Sigmoid colon (tissue), 7 donors: ENCODE measurements around the gene FTCD. TPM values are rescaled to one million over a fixed set of nuclear protein-coding genes. Genes with fewer than 3 reads are reported as not detected.
A peak's percentile ranks its signal among the peaks of the same experiment; 100 is the strongest.

Experiments used
- DNase-seq: peaks from one replicate; pipeline ENCODE4 v3.0.0-alpha.2; 2019
- H3K27ac ChIP-seq, 4 donors: fragments of 200-600 bp; sonication (generic); one replicate each; pipeline ENCODE4 v1.5.1; 2016 to 2019; ENCODE audit warnings: mild to moderate bottlenecking in 1 of 4
- H3K27me3 ChIP-seq, 3 donors: fragments of 200-600 bp; sonication (generic); one replicate each; pipeline ENCODE4 v1.5.1; 2019; ENCODE audit warnings: mild to moderate bottlenecking in 1 of 3
- H3K36me3 ChIP-seq, 4 donors: fragments of 200-600 bp; sonication (generic); one replicate each; pipeline ENCODE4 v1.5.1; 2016 to 2019
- H3K4me1 ChIP-seq, 4 donors: fragments of 200-600 bp; sonication (generic); one replicate each; pipeline ENCODE4 v1.5.1; 2017 to 2019
- H3K4me3 ChIP-seq, 4 donors: fragments of 200-600 bp; sonication (generic); one replicate each; pipeline ENCODE4 v1.5.1; 2017 to 2019; ENCODE audit warnings: mild to moderate bottlenecking in 2 of 4, moderate library complexity in 1 of 4
- H3K9me3 ChIP-seq, 4 donors: fragments of 200-600 bp in 3 of 4; sonication (generic) in 3 of 4; one replicate each; pipeline versions ENCODE4 v1.5.1 to v1.6.1; 2013 to 2019
- EP300 ChIP-seq, 4 donors: sonication (generic); formaldehyde crosslinking; IDR thresholded peaks; one replicate each; pipeline ENCODE4 v1.6.1; 2017; ENCODE audit warnings: antibody characterized with exemption in 4 of 4
- POLR2A ChIP-seq, 2 donors: fragments of 450-650 bp; IDR thresholded peaks; one replicate each; pipeline ENCODE4 v1.6.1; 2016; ENCODE audit warnings: antibody characterized with exemption in 2 of 2, mild to moderate bottlenecking in 2 of 2, moderate library complexity in 2 of 2
- POLR2AphosphoS5 ChIP-seq, 4 donors: sonication (generic); formaldehyde crosslinking; IDR thresholded peaks; one replicate each; pipeline ENCODE4 v1.6.1; 2017; ENCODE audit warnings: antibody characterized with exemption in 4 of 4
- WGBS, 2 donors: extraction: QIAGEN DNeasy Blood & Tissue Kit; methylation state at CpG; one replicate each; pipeline ENCODE4 v1.1.7; 2013; 5-methylcytosine and 5-hydroxymethylcytosine counted together
- intact Hi-C: fragments of 100-400 bp; cut with DNase I; formaldehyde crosslinking; loops from one replicate; pipeline ENCODE4 v1.15.1; 2023
- polyA plus RNA-seq, 3 donors: library from polyadenylated mRNA; stranded (reverse); fragments of 200-250 nt; gene quantifications; one replicate each; pipeline ENCODE4 v1.2.3, GENCODE V29; 2013
- total RNA-seq, 4 donors: library from RNA; depleted of rRNA; stranded (reverse); fragments of >200 nt; gene quantifications; one replicate each; pipeline ENCODE4 v1.1.0, GENCODE V29; 2016
- TF ChIP-seq, protein P1 (sequence below), 4 experiments: fragments of 450-650 bp in 3 of 4; fragments of 200-600 bp in 1 of 4; IDR thresholded peaks; one replicate each; pipeline ENCODE4 v1.5.1; 2016 to 2019; ENCODE audit warnings: antibody characterized with exemption in 4 of 4, mild to moderate bottlenecking in 3 of 4, moderate library complexity in 2 of 4
- donor health status: healthy with polysubstance abuse.
- donor health status: Bipolar disorder and iron deficiency.
- donor health status: healthy.

FTCD gene
- total and polyA plus RNA-seq, 7 donors, result 0.20 to 1.4 TPM; not detected in 5

DNA sequence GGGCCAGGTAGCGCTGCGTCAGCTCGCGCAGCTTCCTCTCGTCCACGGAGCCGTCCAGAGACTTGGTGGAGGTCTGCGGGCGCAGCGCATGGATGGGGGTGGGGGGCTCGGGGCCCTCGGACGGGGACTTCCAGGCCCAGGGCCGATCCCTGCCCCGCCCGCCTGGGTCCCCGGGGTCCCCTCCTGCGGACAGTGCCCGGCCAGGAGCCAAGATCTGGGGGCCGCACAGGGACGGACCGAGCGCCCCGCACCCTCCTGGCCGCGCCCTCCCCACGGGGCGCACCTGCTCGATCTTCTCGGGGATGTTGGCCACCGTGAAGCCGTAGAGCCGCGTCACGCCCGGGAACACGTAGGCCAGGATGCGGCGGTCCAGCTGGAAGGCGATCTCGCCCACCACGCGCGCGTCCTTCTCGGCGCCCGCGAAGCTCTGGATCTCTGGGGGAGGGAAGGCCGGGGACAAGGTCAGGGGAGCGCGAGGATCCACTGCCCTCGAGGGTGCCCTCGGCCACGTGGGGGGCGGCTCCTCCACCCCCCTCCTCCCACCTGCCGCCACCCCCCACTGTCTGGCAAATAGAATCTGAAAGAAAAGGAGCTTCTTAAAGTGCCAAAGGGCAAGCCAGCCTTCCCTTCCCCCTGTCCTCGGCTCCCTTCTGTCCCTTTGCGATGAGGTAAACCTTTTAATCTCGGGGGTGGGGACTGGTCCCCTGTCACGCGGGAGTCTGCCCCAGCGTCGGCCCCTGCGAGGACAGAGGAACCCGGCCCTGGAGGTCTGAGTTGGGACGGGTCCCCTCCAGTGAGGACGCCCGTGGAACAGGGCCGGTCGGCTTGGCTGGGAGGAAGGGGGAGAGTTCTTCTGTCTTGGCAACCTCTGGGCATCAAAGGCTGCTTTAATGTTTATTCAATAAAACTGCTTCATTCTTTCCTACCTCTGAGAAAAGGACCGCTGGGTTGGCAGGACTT lies 6.5 kb upstream of the FTCD start:
- Histone ChIP-seq H3K4me1 (peaks cover 0 to 14% (median 0%) of the 10 kb centered on the region in 4 donors), H3K27ac (no peak overlapping the region), H3K27me3 (peaks cover 0 to 36% (median 0%) of the 10 kb centered on the region in 3 donors), H3K36me3 (no peaks in the 10 kb centered on the region), H3K4me3 (no peak overlapping the region), H3K9me3 (no peaks in the 10 kb centered on the region)
- no peak for TF ChIP-seq EP300 (IDR thresholded peaks at IDR 0.05)
- TF ChIP-seq POLR2AphosphoS5 (IDR thresholded peaks at IDR 0.05), result no peak
- no peak for TF ChIP-seq POLR2A (IDR thresholded peaks at IDR 0.05)
- TF ChIP-seq, protein P1, sequence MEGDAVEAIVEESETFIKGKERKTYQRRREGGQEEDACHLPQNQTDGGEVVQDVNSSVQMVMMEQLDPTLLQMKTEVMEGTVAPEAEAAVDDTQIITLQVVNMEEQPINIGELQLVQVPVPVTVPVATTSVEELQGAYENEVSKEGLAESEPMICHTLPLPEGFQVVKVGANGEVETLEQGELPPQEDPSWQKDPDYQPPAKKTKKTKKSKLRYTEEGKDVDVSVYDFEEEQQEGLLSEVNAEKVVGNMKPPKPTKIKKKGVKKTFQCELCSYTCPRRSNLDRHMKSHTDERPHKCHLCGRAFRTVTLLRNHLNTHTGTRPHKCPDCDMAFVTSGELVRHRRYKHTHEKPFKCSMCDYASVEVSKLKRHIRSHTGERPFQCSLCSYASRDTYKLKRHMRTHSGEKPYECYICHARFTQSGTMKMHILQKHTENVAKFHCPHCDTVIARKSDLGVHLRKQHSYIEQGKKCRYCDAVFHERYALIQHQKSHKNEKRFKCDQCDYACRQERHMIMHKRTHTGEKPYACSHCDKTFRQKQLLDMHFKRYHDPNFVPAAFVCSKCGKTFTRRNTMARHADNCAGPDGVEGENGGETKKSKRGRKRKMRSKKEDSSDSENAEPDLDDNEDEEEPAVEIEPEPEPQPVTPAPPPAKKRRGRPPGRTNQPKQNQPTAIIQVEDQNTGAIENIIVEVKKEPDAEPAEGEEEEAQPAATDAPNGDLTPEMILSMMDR (IDR thresholded peaks at IDR 0.05), result no peak
- DNase-seq, result peak; percentile 44
- 76 to 88% methylated on average over 72 of the region's 72 CpGs for WGBS, 2 donors
- intact Hi-C loops, result no loop called here

DNA sequence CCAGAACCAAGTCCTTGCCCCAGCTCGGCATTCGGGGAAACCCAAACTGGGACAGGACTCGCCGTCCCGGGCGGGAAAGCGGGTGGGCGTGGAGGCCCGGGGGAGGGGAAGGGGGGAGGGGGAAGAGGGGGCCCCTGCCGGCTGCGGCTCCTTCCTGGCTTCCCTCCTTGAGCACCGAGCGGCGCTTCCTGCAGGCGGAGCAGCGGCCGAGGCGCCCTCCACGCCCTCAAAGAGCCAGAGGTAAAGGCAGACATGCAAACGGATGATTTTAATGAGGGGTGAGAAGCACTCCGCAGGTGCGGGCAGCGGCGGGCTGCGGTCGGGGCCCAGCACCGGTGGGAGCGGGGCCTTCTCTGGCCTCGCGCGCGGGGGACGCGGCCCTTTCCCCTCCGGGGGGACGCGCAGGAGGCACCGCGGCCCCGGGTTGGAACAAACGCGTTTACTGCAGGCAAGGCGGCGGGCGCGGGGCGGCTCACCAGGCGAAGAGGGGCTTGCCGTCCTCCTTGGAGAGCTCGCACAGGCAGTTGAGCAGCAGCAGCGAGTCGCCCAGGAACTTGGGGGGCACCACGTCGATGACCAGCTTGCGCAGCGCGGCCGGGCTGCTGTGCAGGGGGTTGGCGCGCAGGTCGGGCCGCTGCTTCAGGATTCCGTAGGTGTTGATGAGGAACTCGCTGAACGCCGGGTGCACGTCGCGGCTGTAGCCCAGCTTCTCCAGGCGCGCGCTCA lies 5.7 kb upstream of the FTCD start:
- Histone ChIP-seq H3K9me3 (no peaks in the 10 kb centered on the region), H3K27ac (no peak overlapping the region), H3K27me3 (peaks cover 0 to 36% (median 0%) of the 10 kb centered on the region in 3 donors), H3K4me1 (peaks cover 0 to 14% (median 0%) of the 10 kb centered on the region in 4 donors), H3K4me3 (peak overlapping the region in 1 of 4 donors; percentile 10), H3K36me3 (no peaks in the 10 kb centered on the region)
- TF ChIP-seq EP300 (IDR thresholded peaks at IDR 0.05) (no peak), POLR2A (IDR thresholded peaks at IDR 0.05) (no peak), POLR2AphosphoS5 (IDR thresholded peaks at IDR 0.05) (no peak)
- TF ChIP-seq, protein P1 (IDR thresholded peaks at IDR 0.05), result no peak
- peak; percentile 58 for DNase-seq
- WGBS, 2 donors, result 71 to 85% methylated on average over 72 of the region's 72 CpGs
- intact Hi-C loops, result no loop called here

DNA sequence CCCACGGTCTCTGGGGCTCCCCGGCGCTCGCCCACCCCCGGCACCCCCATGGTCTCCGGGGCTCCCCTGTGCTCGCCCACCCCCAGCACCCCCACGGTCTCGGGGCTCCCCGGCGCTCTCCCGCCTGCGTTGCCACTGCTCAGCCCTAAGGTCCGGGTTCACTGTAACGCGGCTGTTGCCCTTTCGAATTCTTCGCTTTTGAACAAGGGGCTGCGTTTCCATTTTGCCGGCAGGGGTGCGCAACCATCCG lies 5.2 kb upstream of the FTCD start:
- DNase-seq, result peak; percentile 56
- WGBS, 2 donors, result 90 to 95% methylated on average over 22 of the region's 22 CpGs
- TF ChIP-seq, protein P1 (IDR thresholded peaks at IDR 0.05), result no peak
- TF ChIP-seq EP300 (IDR thresholded peaks at IDR 0.05) (no peak), POLR2AphosphoS5 (IDR thresholded peaks at IDR 0.05) (no peak), POLR2A (IDR thresholded peaks at IDR 0.05) (no peak)
- intact Hi-C loops, result no loop called here
- Histone ChIP-seq H3K27ac (no peak overlapping the region), H3K9me3 (no peaks in the 10 kb centered on the region), H3K36me3 (no peaks in the 10 kb centered on the region), H3K4me3 (no peak overlapping the region), H3K27me3 (peaks cover 0 to 36% (median 0%) of the 10 kb centered on the region in 3 donors), H3K4me1 (peaks cover 0 to 14% (median 0%) of the 10 kb centered on the region in 4 donors)

DNA sequence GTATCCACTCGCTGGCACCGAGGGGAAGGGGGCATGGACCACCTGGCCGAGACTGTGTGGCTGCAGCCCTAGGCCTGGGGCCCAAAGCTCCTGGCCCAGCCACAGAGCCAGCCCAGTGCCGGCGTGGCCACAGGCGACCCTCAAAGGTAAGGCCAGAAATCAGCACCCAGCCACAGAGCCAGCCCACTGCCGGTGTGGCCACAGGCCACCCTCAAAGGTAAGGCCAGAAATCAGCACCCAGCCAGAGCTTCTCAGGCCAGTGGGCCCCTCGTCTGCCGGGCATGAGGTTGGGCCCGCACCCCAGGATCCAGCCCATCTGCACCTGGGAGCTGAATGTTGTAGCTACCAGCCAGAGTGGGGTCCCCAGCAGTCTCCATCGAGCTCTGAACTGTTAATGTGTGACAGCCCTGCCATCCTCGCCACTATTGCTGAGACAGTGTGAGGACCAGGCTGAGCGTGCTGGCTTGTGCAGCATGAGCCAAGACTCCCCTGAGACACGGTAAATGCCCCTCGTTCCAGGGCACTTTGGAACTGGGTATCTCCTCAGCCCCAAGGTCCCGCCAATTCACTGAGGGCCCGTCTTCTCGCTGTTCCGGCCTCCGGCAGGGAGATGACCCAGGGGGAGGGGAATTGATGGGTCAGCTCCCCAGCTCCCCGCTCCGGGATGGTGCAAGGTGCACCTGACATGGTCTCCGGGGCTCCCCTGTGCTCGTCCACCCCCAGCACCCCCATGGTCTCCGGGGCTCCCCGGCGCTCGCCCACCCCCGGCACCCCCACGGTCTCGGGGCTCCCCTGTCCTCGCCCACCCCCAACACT lies 4.7 kb upstream of the FTCD start:
- no peak overlapping the region for H3K4me3 ChIP-seq
- WGBS, 2 donors, result 92 to 93% methylated on average over 32 of the region's 32 CpGs
- no peak for TF ChIP-seq POLR2A (IDR thresholded peaks at IDR 0.05)
- TF ChIP-seq POLR2AphosphoS5 (IDR thresholded peaks at IDR 0.05), result no peak
- TF ChIP-seq EP300 (IDR thresholded peaks at IDR 0.05), result no peak
- TF ChIP-seq, protein P1 (IDR thresholded peaks at IDR 0.05), result no peak
- peaks cover 0 to 14% (median 0%) of the 10 kb centered on the region in 4 donors for H3K4me1 ChIP-seq
- intact Hi-C loops, result no loop called here
- no peaks in the 10 kb centered on the region for H3K36me3 ChIP-seq
- peak; percentile 51 for DNase-seq
- no peaks in the 10 kb centered on the region for H3K9me3 ChIP-seq
- H3K27me3 ChIP-seq, result peaks cover 0 to 36% (median 0%) of the 10 kb centered on the region in 3 donors
- H3K27ac ChIP-seq, result no peak overlapping the region
